GOT3 (cell line): Measurements from ENCODE around the gene GAS2.

Experiments
- DNase-seq: peaks from one replicate; lab custom pipeline; 2025; ENCODE audit warnings: mixed read lengths; lab: John Stamatoyannopoulos, UW

GAS2 gene

DNA sequence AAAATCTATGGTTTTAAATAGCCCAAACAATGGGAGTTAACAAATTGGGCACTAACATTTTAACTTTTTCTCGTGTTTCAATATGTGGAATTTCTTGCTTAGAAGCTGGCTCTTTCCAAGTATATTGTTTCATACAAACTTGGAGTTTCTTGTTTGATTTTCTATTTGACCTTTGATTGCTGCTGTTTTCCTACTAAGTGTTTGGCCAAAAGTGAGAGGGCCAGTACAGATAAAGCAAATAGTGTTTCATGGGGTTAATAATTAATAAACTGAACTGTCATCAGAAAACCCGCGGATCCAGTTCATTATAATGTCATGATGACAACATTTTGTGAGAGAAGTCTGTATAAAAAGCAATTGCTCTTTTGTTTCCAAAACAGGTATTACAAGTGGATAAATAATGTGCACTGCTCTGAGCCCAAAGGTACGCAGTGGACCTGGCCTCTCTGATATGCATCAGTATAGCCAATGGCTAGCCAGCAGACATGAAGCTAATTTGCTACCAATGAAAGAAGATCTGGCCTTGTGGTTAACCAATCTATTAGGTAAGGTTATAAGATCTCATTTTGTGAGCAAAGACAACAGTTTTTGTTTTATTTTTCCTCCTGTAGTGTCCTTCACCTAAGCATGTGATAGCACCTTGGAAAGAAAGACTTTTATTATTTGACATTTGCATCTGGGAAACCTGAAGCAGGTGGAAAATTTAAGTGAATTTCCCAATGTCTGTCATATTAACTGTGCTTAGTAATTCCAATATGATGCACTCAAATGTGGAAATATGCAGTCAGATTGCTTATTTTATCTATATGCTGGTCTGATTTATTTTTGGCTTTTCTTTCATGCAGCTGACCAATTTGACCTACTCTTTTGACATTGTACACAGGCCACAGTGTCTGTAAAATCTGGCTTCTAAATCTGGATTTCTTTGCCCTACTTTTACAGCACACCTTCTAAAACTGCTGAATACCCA lies 8.3 kb downstream of the GAS2 start:
- no peak for DNase-seq

GRCh38 chr11:22677153-22677903 lies 10.9 kb downstream of the GAS2 start:
- no peak for DNase-seq

GRCh38 chr11:22680628-22681027 lies 14.2 kb downstream of the GAS2 start:
- no peak for DNase-seq

DNA sequence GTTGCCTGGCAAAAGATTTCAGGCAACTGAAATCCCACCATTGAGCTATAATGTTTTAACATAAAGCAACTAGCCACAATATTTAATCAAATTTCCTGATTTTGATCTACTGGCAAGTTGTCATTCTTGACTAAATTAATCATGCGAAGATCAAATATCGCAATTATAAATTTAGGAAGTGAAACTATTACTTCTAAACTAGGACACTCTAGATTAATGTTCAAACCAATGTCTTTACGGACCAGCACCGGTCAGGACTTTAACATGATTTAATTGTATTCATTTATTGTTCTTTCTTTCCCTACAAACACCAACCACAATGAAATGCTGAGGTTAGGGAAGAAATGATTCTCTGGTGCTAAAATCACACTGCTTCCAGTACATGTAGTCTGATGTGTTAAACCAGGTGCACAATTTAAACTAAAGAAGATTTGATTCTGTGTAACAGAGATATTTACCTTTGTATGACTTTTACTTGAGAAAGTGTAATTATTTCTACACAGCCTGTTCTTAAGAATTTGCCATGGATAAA lies 14.9 kb downstream of the GAS2 start:
- no peak for DNase-seq

DNA sequence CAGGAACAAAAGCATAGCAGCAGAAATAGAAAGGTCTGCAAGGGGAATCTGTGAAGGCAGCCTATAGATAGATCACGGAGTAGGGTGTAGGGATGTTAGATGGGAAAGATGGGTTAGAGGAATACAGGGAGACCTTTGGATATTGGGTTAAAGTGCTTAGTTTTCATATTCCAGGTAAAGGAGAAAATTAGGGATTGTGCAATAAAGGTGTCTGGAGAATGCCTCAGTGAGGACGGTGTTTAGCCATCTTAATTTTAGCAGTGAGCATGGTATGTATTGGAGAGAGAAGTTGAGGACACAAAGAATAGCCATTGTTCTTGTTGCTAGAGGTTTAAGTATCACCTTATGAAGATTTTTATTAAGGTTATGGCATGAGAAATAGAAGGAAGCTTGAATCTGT lies 17.7 kb downstream of the GAS2 start:
- DNase-seq, result no peak

- no peak for DNase-seq
These were observed 18.7 kb downstream of the GAS2 start for GRCh38 chr11:22685111-22685510.

GRCh38 chr11:22688914-22689313 lies 22.5 kb downstream of the GAS2 start:
- no peak for DNase-seq

DNA sequence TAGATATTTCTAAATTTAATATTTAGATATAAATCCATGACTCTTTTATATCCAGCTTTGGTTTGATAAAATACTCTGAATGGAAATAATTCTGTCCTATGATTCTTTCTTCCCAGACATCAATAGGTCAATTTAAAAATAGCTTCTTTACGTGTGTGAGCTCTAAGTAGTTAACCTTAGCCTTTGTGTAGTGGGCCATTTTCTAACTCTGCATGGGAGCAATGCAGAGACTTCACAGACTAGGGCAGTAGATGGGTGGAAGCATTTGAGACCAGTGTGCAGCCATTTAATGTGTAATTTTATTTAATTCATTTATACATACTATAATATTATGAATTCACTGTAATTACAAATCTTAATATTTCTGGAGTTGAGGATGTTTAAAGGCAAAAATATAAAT lies 23.8 kb downstream of the GAS2 start:
- DNase-seq, result no peak

GRCh38 chr11:22690871-22691270 lies 24.5 kb downstream of the GAS2 start:
- DNase-seq, result no peak

DNA sequence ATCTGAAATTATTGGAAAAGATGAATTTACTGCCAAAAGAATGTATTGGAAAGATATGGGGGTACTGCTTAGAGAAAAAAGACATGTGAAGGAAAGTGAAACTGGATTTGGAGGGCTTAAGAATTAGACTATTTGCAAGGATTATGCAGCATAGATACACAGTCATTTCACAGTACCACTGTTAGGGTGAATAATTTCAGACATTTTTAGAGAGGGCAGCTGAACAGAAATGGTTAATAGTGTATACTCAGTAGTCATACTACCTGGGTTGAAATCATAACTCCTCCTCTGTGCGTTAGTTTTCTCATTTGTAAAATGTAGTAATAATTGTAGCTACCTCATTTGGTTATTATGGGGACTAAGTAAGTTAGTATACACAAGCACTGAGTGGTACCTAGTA lies 33.0 kb downstream of the GAS2 start:
- DNase-seq, result no peak

DNA sequence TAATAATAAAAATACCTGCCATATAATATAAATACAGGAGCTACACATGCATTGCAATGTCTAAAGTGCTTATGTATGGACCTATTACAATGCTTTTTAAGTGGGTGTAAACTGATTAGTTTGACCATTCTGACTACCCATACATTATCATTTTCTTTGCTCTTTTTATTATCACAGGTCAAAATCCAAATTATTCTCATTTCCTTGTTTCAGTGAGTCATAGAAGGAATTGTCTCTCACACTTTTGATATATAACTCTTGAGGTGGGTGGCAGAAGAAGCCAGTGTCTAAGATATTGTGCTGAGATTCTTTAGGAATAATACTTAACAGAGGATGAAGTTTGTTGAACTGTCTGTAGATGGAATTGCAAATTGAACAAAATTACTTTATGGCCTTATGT lies 35.6 kb downstream of the GAS2 start:
- no peak for DNase-seq

GRCh38 chr11:22703040-22703439 lies 36.6 kb downstream of the GAS2 start:
- no peak for DNase-seq

GRCh38 chr11:22703591-22703990 lies 37.2 kb downstream of the GAS2 start:
- DNase-seq, result no peak

DNA sequence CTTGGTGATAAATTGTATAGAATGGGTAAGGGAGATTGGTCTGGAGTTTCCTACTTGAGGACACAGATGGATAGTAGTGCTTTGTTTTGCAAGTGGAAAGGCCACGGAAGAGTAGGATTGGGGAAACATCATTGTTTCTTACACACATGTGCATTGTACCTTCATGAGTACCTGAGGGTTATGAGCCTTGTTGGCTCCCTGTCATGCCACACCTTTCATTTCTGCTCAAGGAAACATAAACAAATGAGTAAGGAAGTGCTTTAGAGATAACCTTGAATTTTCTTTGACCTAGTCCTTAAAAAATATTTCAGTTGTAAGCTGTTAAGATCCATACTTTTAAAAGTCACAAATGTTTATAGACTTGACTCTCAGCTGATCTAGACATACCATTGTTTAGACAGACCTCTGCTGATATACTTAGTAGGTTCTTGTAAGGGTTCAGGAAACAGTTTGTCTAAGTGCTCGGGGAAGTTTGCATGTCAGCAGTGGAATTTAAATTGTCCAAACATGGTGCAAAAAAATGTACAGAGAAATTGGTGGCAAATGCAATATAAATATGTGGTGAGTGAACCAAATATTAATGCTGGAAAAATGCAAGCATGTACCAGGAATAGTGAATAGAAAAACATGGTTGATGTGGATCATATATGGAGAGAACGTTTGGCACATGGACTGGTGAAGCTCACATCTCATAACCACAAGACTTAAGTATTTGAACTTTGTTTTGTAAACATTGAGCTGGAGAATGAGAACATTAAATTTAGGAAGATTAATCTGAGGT lies 40.9 kb downstream of the GAS2 start:
- no peak for DNase-seq

DNA sequence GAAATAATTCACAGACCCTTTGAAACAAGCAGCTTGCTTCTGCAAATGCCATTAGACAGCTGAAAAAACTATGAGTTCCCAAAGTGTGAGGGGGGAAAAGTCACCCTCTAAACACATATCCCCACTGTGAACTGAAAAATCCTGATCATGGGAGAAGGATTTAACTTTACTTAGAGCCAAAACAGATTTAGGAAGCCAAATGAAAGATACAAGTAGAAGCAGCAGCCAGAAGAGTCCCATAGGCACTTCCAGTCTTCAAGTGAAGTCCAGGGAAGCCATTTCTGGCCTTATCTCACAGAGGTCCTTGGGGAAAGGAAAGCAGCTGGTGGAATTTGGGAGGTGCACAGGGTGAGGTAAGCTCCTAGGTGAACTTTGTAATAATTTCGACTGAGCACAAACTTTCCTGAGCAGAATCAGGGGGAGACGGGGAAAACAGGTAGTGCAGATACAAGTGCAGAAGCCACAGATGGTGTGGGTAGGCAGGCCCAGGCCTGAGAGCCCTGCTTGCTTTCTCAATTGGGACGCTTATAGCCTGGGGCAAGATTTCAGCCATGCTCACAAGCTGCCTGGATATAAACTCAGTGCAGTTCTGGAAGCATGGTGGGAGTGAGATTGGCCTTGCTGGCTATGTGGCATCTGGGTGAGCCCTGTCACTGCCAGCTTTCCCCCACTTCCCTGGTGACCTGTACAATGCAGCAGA lies 44.8 kb downstream of the GAS2 start:
- no peak for DNase-seq

DNA sequence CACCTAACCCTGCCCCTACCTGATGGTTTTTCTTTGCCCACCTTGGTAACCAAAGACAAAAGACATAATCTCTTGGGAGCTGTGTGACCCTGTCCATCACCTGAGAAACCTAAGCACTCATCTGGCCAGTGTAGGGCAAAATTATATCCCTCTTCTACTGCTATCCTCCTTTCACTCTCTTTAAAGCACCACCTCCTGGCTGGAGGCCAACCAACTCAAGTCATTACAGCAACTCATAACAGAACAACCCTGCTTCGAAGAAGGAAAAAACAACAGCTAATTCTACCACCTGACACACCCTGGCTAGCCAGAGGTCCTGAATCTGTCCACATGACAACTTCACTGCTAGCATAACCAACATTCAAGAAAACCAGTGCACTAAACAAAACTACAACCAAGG lies 45.5 kb downstream of the GAS2 start:
- DNase-seq, result no peak

- no peak for DNase-seq
These were observed 46.9 kb downstream of the GAS2 start for GRCh38 chr11:22713336-22713735.

GRCh38 chr11:22715971-22716370 lies 49.6 kb downstream of the GAS2 start:
- no peak for DNase-seq

DNA sequence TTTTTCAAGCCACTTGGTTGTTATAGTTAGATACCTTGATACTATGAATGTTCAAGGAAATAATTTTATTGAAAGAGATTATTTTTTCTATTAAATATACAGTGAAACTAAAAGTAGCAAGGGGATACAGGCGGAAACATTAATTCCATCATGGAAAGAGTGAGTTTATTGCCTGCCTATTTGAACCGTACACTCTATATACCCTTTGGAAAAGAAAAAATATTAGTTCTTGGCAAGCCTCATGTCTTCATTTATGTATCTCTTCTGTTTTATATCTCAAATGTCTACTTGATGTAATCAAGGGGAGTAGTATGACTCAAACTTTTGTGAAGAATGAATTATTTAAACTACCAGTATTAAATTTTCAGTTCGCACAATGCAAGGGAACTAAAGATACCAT lies 54.0 kb downstream of the GAS2 start:
- DNase-seq, result no peak

- DNase-seq, result no peak
These were observed 56.9 kb downstream of the GAS2 start for GRCh38 chr11:22723274-22723673.

GRCh38 chr11:22725079-22725478 lies 58.7 kb downstream of the GAS2 start:
- no peak for DNase-seq
